Stomach (tissue), 9 donors: ENCODE data around the gene SMCR8. TPM values are rescaled to one million over a fixed set of nuclear protein-coding genes. Genes with fewer than 3 reads are reported as not detected.

Experiments used
- DNase-seq, 2 donors: peaks; one replicate each; pipeline versions ENCODE4 v3.0.0 to v3.0.0-alpha.2; 2013 to 2019
- H3K27ac ChIP-seq, 5 donors: fragments of 200-600 bp in 4 of 5; sonication (generic) in 4 of 5; one replicate each; pipeline ENCODE4 v1.5.1; 2013 to 2019; ENCODE audit warnings: mild to moderate bottlenecking in 1 of 5, moderate library complexity in 1 of 5
- H3K27me3 ChIP-seq, 3 donors: fragments of 200-600 bp; sonication (generic); one replicate each; pipeline ENCODE4 v1.5.1; 2017 to 2019; ENCODE audit warnings: mixed run types in 1 of 3
- H3K36me3 ChIP-seq, 4 donors: fragments of 200-600 bp; sonication (generic); 1 replicate in 3 of 4; 2 replicates in 1 of 4; pipeline ENCODE4 v1.5.1; 2016 to 2019
- H3K4me1 ChIP-seq, 4 donors: fragments of 200-600 bp; sonication (generic); one replicate each; pipeline ENCODE4 v1.5.1; 2016 to 2019
- H3K4me3 ChIP-seq, 4 donors: fragments of 200-600 bp; sonication (generic) in 3 of 4; one replicate each; pipeline ENCODE4 v1.5.1; 2016 to 2019; ENCODE audit warnings: mild to moderate bottlenecking in 1 of 4
- H3K9me3 ChIP-seq, 4 donors: fragments of 200-600 bp; sonication (generic); one replicate each; pipeline ENCODE4 v1.5.1; 2016 to 2019
- EP300 ChIP-seq: sonication (generic); formaldehyde crosslinking; IDR thresholded peaks from one replicate; pipeline ENCODE4 v1.6.1; 2017; ENCODE audit warnings: antibody characterized with exemption
- POLR2A ChIP-seq, 4 donors: fragments of 450-650 bp; IDR thresholded peaks; one replicate each; pipeline ENCODE4 v1.6.1; 2016; ENCODE audit warnings: antibody characterized with exemption in 4 of 4, control low read depth in 2 of 4, mild to moderate bottlenecking in 1 of 4, moderate library complexity in 1 of 4
- POLR2AphosphoS5 ChIP-seq, 3 donors: sonication (generic); formaldehyde crosslinking; IDR thresholded peaks; one replicate each; pipeline ENCODE4 v1.6.1; 2016; ENCODE audit warnings: antibody characterized with exemption in 3 of 3
- WGBS, 5 donors: extraction: QIAGEN DNeasy Blood & Tissue Kit in 3 of 5; methylation state at CpG; one replicate each; pipeline versions ENCODE4 v1.1.5 to v1.1.7; 2013 to 2018; 5-methylcytosine and 5-hydroxymethylcytosine counted together
- intact Hi-C: fragments of 100-400 bp; cut with DNase I; formaldehyde crosslinking; loops from one replicate; pipeline ENCODE4 v1.15.1; 2023; ENCODE audit warnings: low total_unique reads
- polyA plus RNA-seq, 3 donors: library from polyadenylated mRNA; stranded (reverse); fragments of 200-250 nt; gene quantifications; one replicate each; pipeline ENCODE4 v1.2.3, GENCODE V29; 2013
- total RNA-seq, 5 donors: library from RNA; depleted of rRNA; stranded (reverse); fragments of >200 nt; gene quantifications; one replicate each; pipeline versions ENCODE4 v1.1.0 to v1.2.3, GENCODE V29; 2014 to 2016
- TF ChIP-seq, protein P1 (sequence below), 7 experiments: fragments of 450-650 bp in 4 of 7; fragments of 200-600 bp in 3 of 7; sonication (generic) in 3 of 7; IDR thresholded peaks; one replicate each; pipeline ENCODE4 v1.5.1; 2016 to 2019; ENCODE audit warnings: antibody characterized with exemption in 7 of 7, control low read depth in 2 of 7, mild to moderate bottlenecking in 1 of 7
- donor health status: healthy with polysubstance abuse.
- donor health status: Bipolar disorder and iron deficiency.
- donor health status: healthy.

SMCR8 gene
- total and polyA plus RNA-seq, 8 donors = 2.4 to 17.9 (median 6.1) TPM

DNA sequence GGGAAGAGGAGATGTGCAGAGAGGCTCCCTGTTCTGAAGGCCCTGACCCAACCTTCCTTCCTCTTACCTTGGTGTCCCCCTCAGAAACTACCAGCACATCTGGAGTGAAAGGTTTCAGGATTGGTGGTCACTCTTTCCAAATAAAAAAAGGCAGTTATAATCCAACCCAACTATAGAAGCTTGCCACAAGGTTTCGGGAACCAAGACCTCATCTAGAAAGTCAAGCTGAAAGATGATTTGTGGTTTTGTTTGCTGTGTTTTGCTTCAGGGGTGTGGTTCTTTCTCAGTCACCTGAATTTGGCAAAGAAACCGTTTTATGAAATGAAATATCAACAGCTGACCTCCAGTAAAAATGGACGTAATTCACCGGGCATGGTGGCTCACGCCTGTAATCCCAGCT, 28.9 kb downstream of the SMCR8 start:
- H3K27me3 ChIP-seq = no peaks in the 10 kb centered on the region
- no peaks in the 10 kb centered on the region for H3K4me1 ChIP-seq
- DNase-seq = no peak
- TF ChIP-seq EP300 = no peak
- no peak for TF ChIP-seq POLR2A (IDR thresholded peaks at IDR 0.05)
- TF ChIP-seq, protein P1, sequence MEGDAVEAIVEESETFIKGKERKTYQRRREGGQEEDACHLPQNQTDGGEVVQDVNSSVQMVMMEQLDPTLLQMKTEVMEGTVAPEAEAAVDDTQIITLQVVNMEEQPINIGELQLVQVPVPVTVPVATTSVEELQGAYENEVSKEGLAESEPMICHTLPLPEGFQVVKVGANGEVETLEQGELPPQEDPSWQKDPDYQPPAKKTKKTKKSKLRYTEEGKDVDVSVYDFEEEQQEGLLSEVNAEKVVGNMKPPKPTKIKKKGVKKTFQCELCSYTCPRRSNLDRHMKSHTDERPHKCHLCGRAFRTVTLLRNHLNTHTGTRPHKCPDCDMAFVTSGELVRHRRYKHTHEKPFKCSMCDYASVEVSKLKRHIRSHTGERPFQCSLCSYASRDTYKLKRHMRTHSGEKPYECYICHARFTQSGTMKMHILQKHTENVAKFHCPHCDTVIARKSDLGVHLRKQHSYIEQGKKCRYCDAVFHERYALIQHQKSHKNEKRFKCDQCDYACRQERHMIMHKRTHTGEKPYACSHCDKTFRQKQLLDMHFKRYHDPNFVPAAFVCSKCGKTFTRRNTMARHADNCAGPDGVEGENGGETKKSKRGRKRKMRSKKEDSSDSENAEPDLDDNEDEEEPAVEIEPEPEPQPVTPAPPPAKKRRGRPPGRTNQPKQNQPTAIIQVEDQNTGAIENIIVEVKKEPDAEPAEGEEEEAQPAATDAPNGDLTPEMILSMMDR (IDR thresholded peaks at IDR 0.05) = no peak
- TF ChIP-seq POLR2AphosphoS5 (IDR thresholded peaks at IDR 0.05) = no peak
- 63 to 83% (median 75%) methylated on average over 5 of the region's 5 CpGs for WGBS, 5 donors
- H3K9me3 ChIP-seq = no peaks in the 10 kb centered on the region
- H3K36me3 ChIP-seq = peaks cover 34 to 95% (median 91%) of the 10 kb centered on the region in 4 donors
- no peak overlapping the region for H3K4me3 ChIP-seq
- intact Hi-C loops = no loop called here
- H3K27ac ChIP-seq = no peak overlapping the region

DNA sequence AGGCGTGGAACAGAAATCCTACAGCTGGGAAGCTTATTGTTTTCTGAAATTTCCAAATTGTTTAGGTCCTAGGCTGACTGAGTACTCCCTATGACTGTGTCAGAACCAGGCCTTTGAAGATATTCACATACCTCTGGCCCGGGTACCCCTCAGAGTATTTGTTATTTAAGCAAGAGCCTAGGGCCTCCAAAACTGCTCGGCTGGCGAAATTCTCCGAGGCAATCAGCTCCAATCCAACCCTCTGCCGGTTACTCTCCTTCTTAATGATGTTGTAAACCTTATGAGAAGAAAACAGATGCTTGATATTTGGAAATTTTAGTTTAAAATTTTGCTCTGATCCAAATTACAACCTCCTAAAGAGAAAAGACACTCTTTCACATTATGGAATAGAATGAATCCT, 38.4 kb downstream of the SMCR8 start:
- Histone ChIP-seq H3K27ac (no peak overlapping the region), H3K9me3 (no peaks in the 10 kb centered on the region), H3K4me1 (peaks cover 0 to 8% (median 0%) of the 10 kb centered on the region in 4 donors), H3K4me3 (no peak overlapping the region), H3K36me3 (peaks cover 20 to 82% (median 75%) of the 10 kb centered on the region in 4 donors), H3K27me3 (no peaks in the 10 kb centered on the region)
- no peak for DNase-seq
- no peak for TF ChIP-seq POLR2AphosphoS5 (IDR thresholded peaks at IDR 0.05)
- TF ChIP-seq POLR2A (IDR thresholded peaks at IDR 0.05) = no peak
- TF ChIP-seq EP300 = no peak
- TF ChIP-seq, protein P1 (IDR thresholded peaks at IDR 0.05) = no peak
- intact Hi-C loops = no loop called here
- WGBS, 5 donors = 93 to 97% (median 96%) methylated on average over 6 of the region's 6 CpGs

DNA sequence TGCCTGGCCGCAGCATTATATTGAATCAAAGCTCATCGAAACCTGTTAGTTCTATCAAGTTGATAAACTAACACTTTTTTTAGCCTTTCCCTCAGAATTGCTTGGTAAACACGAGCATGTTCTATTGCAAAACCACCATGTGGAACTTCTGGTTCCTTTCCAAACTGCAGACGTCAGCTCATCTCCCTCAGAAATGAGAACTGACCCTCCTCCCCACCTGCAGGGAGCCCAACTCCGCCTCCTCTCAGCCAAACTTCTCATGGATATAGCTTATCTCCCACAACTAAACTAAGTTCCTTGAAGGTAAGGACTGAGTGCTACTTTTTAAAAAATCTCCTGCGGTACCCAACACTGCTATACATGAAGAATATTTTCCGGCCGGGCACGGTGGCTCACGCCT, 41.5 kb downstream of the SMCR8 start:
- 85 to 92% (median 87%) methylated on average over 10 of the region's 10 CpGs for WGBS, 5 donors
- no peaks in the 10 kb centered on the region for H3K9me3 ChIP-seq
- no peak overlapping the region for H3K4me3 ChIP-seq
- peak in 1 of 2 donors; percentile 26 for DNase-seq
- H3K4me1 ChIP-seq = peaks cover 0 to 13% (median under 1%) of the 10 kb centered on the region in 4 donors
- intact Hi-C loops = no loop called here
- peak overlapping the region in 3 of 5 donors; percentile 13 to 49 (median 20) for H3K27ac ChIP-seq
- TF ChIP-seq, protein P1 (IDR thresholded peaks at IDR 0.05) = no peak
- TF ChIP-seq EP300 (no peak), POLR2A (IDR thresholded peaks at IDR 0.05) (no peak)
- H3K27me3 ChIP-seq = no peaks in the 10 kb centered on the region
- peaks cover 15 to 69% (median 60%) of the 10 kb centered on the region in 4 donors for H3K36me3 ChIP-seq

DNA sequence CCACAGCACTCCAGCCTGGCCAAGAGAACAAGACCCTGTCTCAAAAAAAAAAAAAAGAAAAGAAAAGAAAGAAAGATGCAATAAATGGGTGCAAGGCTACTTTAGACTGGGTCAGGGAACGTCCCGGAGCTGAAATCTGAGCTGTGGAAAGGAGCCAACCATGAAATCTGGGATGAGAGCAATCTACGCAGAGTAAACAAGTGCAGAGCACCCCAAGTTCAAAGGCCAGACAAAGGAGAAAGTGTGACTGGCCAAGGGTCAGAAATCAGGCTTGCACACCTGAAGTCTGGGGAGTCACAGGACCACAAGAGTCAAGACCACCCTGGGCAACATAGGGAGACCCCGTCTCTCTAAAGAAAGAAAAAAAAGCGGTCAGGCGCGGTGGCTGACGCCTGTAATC, 45.4 kb downstream of the SMCR8 start:
- no peak for DNase-seq
- no peak for TF ChIP-seq POLR2A (IDR thresholded peaks at IDR 0.05)
- TF ChIP-seq, protein P1 (IDR thresholded peaks at IDR 0.05) = no peak
- TF ChIP-seq POLR2AphosphoS5 (IDR thresholded peaks at IDR 0.05) = no peak
- no peak for TF ChIP-seq EP300
- intact Hi-C loops = no loop called here

More for the DNA sequence above, 45.4 kb downstream of the SMCR8 start:
- Histone ChIP-seq H3K27me3 (no peaks in the 10 kb centered on the region), H3K9me3 (no peaks in the 10 kb centered on the region), H3K27ac (no peak overlapping the region), H3K4me3 (no peak overlapping the region), H3K4me1 (peaks cover 10 to 32% (median 16%) of the 10 kb centered on the region in 4 donors), H3K36me3 (peaks cover 0 to 34% (median 25%) of the 10 kb centered on the region in 4 donors)
- 81 to 91% (median 87%) methylated on average over 8 of the region's 8 CpGs for WGBS, 5 donors
